Pons (tissue), 1 donor: Measurements from ENCODE around the gene PLXNA2.

Experiments
- DNase-seq: peaks from one replicate; pipeline ENCODE4 v3.0.0-alpha.2; 2016; ENCODE audit warnings: low spot score

Gene PLXNA2

DNA sequence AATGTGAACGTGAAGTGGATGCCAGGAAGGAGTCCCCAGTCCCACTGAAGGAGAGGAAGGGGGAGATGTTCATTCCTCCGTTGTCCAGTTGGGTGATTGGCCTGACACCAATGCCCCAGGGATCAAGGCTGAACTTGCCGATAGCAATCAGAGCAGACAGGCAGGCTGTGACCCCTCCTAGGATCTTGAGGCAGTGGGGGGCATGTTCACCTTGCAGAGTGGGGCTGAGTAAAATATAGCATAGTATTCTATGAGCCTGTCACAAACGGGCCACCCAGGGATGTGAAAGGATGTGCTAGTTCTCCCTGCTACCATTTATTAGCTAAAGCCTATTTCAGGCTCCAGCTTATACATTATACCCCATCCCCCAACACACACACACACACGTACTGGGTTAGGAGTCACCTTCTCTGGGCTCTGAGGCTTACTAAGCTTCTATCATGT lies 252.6 kb downstream of the PLXNA2 start:
- no peak for DNase-seq

DNA sequence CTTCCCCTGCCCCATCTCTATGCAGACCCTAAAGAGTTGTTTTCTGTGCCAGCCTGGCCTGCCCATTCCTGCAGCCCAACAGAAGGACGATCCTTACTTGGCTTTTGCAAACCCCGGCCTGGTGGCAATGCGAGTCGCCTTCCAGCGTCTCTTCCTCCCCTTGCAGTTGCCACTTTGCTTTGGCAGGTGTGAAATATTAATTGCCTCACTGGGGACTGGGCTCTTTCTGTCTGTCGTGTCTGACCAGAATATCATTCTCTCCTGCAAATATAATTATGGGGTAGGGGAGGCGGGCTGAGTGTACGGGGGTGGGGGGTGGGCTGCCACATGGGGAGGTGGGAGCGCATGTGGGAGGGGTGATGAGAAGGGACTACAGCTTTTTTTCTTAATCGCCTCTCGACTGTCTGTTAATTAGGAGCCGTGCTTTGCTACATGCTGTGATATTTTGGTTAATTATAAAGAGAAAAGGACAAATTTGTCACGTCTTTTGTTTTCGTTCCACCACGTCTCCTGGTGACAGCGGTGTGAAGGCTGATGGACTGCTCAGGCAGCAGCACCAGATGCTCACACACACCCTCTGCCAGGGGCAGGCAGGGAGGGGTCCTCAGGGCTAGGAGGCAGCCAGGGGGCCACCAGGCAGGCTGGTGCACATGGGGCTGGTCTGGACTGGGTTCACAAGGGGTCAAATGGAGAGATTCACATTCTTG lies 253.2 kb downstream of the PLXNA2 start:
- no peak for DNase-seq

DNA sequence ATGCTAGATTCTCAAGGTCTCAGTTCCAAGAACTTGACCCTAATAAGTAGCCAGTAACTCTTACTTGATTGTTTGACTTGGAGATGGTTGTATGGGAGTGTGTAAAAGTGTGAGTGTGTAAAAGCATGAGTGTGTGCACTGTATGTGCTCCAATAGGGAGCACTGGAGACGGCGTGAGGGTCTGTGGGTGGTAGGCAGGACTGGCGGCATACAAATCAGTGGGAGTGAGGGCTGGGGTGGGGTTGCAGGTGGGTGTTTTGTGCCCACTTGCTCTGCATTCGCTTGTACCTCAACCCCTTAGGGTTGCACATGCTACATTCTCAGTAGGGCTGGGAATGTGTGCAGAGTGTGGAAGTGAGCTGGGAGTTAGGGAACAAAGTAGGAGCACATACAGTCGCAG lies 253.7 kb downstream of the PLXNA2 start:
- DNase-seq: no peak

DNA sequence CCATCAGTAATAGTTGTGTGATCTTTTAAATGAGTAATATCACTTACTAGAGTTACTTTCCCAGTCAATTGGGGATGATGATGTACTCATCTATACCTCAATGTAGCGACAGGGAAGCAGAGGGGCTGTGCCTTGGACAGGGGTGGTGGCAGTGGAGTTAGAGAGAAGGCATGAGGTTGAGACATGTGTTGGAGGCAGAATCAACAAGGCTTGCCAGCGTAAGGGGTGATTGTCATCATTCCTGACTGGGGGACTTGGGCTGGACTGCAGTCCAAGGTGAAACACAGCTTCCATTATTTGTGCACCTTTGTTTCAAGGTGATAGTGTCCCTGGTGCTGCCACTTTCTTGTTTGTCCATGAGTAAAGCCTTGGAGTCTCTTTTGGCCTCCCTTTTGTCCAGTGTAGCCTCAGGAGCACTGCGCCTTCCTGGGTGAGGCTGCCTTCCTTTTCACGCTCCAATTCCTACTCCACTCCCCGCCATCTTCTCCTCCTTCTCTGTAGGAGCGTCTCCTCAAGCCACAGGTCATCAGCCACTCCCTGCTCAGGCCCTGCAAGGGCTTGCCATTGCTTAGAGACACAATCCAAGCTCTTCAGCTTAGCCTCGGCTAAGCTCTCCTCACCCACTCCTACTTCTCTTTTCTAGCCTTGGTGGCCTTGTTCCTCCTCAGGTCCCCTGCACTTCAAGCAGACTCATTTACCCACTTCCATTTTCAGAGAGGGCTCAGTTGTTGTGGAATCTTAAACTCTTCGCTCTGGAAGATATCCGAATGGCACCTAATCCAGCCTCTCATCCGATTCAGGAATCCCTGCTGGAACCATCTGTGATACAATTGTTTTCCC lies 255.6 kb downstream of the PLXNA2 start:
- no peak for DNase-seq

DNA sequence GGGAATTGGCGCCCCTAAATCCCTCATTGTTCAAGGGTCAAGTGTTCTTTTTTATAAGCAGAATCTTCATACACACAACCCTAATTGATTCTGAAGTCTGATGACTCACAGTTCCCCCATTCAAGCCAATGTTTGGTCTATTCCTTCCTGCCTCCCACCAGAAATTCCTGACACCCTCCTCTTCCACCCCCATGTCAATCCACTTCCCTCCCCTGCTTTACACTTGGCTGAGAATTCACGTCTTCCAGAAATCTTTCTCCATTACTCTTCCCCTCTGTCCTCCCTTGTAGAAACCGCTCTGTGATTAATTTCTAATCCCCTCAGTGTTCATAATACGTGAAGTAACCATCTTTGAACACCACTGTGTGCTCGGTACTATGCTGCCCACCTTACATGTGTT lies 257.0 kb downstream of the PLXNA2 start:
- DNase-seq: no peak

DNA sequence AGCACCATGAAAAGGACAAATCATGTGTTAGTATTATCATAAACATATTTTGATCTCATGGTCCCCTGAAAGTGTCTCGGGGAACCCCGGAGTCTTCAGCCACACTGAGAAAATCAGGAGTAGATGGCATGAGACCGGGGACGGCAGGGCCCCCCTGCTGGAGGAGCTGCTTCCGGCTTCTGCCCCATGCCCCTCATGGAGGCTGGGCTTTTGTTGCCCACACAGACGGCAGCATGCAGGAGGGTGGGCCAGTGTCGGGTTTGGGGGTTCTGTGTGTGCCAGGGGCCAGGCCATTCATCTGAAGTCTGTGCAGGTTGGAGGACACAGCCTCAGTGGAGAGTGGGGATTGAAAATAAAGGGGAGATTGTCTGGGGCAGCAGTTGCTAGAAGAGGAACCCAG lies 258.2 kb downstream of the PLXNA2 start:
- DNase-seq: no peak

DNA sequence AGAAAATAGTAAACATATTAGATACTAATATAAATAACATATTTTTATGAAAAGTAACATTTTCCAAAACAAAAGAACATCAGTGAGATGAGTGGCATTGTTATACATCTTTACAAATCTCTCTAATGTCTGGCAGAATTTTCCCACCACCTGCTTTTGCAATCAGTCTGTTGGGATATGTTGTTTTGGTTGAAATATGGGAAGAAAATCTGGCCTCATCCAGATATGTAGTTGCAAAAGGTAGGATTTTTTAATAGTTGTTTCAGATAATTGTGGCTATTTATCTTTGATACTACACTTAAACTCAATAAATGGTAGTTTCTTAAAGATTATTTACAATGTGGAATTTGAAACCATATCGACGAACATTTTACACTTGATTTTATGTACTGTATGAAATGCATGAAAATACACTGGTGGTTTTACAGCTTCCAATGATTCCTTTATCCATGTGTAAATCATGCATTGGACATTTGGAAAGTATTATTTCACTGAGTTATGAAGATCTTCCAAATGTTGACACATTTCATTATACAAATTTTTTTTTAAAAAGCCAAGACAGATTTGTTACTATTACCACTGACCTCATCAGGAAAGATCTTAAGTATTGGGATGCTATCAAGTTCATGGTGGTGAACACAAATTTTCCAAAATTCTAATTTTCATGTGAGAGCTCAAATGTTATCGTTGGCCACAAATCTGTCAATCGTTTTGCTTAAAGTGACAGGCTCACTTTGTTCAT lies 259.2 kb downstream of the PLXNA2 start:
- DNase-seq: no peak

DNA sequence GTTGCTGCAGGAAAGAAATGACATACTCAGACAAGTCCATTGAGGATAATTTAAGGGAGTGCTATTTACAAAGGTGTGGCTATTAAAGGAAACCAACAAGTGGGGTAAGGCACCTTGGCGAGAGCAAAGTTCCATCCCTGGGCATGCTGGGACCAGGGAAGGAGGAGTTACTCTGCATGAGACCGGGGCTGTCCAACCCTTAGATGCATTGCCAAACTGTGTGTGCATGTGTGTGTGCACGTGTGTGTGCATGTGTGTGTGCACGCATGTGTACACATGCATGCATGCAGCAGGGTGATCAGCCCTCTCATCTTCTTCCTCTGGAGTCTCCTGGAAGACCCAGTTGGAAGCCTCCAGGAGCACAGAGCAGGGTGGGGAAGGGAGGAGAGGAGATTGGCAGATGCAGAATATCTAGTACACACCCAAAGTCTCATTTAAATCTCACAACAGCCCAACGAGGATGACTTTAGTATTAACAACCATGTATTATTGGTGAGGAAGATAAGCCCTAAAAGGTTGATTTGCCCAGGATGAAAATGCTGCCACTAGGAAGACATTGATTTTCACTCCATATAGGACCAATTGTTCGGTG lies 261.0 kb downstream of the PLXNA2 start:
- DNase-seq: no peak

DNA sequence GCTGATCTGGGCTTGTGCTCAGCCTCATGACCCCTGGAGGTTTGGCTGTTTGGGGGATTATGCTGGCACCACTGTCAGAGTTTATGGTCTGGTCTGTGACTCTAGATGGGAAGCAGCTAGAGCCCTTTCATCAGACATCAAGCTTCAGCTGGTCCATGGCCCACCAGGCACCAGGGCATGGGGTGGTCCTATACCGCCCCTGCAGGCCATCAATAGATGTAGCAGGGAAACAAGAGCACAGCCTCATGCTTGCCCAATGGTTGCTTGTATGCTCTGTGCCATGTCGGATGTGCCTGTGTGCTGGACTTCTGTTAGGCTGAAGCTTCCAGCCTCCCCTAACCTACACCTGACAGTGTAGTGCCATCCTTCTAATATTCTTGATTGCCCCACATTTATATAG lies 262.2 kb downstream of the PLXNA2 start:
- DNase-seq: no peak

DNA sequence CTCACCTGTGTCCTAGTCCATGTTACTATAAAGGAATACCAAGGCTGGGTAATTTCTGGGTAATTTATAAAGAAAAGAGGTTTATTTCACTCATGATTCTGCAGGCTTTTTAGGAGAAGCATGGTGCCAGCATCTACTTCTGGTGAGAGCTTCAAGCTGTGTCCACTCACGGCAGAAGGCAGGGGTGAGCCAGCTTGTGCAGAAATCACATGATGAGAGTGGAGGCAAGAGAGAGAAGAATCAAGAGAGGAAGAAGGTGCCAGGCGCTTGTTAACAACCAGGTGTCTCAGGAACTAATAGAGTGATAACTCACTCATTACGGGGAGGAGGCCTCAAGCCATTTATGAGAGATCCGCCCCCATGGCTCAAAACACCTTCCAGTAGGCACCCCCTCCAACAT lies 265.7 kb downstream of the PLXNA2 start:
- no peak for DNase-seq

DNA sequence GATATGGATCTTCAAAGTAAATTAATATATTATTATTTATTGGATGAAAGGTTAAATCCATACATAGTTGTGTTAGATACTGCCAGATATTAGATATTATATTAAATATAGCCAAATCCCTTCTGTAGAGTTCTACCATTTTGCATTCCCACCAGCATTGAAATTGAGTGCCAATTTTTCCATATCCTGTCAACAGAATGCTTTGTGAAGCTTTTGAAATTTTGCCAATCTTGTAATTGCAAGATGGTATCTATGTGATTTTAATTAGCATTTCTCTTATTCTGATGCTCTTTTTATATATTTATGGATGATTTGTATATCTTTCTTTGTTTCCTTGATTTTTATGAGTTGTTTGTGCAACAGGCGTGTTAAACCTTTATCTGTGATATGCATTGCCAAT lies 266.3 kb downstream of the PLXNA2 start:
- DNase-seq: no peak

DNA sequence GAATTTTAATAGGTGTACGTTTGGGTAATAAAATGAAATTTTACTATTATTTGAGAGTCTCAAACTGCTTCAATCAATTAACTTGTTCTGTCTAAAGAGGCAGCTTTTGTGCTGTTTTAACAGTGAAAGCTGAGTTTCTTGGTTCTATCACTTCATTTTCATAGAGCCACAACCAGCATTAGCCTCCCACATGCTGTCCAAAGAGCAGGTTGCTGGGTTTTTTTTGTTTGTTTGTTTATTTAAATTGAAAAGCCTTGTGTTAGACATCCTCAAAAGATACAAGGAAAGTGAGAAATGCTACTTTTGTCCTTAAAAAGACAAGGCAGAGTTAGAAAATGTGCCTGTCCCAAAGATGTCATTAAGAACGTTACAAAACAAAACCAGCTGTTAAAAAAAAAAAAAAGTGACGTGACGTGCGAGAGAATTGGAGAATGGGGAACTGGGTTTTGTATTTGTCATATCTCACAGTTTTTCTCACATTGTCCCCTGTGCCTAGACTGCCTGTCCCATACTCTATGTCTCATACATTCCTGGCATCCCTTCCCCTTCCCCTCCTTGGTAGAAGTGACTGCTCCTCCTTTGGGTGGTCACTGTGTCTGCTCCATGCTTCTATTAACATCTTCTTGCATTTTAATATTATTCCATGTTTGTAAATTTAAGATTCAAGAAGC lies 270.2 kb downstream of the PLXNA2 start:
- no peak for DNase-seq

DNA sequence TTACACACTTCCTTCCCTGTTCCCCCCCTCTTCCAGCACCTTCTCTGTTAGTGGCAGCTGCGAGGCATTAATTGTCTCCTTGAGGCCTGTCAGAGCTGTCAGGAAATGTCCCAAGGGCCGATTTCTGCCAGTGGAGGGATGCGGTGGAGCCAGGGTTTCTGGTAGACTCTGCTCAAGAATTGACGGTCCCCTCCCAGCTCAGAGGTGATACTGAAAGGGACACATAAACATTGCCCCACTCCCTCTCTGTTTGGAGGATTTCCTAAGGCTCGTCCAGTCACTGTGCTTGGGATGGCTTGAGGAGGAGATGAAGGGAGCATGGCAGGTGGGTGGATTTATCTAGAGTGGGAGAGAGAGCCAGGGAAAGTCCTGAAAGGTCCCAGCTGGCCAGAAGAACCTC lies 271.8 kb downstream of the PLXNA2 start:
- DNase-seq: no peak
